ENCODE data around the gene PTPRF.

- TF ChIP-seq GATA3 (IDR thresholded peaks at IDR 0.05; ENCODE audit: low read depth, low read length) (no peak), GATA2 (IDR thresholded peaks at IDR 0.05; ENCODE audit: low read depth, low read length) (no peak)
Observed at GRCh38 chr1:43529206-43529731, 1.4 kb upstream of the PTPRF start.

Measured in SH-SY5Y (cell line).